SJCRH30 (cell line): ENCODE data around the gene VAMP2. TPM values are rescaled to one million over a fixed set of nuclear protein-coding genes. Genes with fewer than 3 reads are reported as not detected.

Experiments used
- DNase-seq, 2 experiments: peaks; one replicate each; pipeline ENCODE4 v3.0.0-alpha.2; 2015 to 2020
- H3K27ac ChIP-seq: fragments of 250-450 bp; sonication (Bioruptor Pico); 2 replicates; pipeline ENCODE4 v1.5.1; 2020; ENCODE audit warnings: mild to moderate bottlenecking, moderate library complexity
- H3K27me3 ChIP-seq: fragments of 250-450 bp; sonication (Bioruptor Pico); 2 replicates; pipeline ENCODE4 v1.5.1; 2020; ENCODE audit warnings: mild to moderate bottlenecking, moderate library complexity
- H3K36me3 ChIP-seq: fragments of 250-450 bp; sonication (Bioruptor Pico); 2 replicates; pipeline ENCODE4 v1.5.1; 2020; ENCODE audit warnings: mild to moderate bottlenecking, moderate library complexity
- H3K4me1 ChIP-seq: fragments of 250-450 bp; sonication (Bioruptor Pico); 2 replicates; pipeline ENCODE4 v1.5.1; 2020; ENCODE audit warnings: mild to moderate bottlenecking, moderate library complexity
- H3K4me3 ChIP-seq: fragments of 250-450 bp; sonication (Bioruptor Pico); 2 replicates; pipeline ENCODE4 v1.5.1; 2020; ENCODE audit warnings: mild to moderate bottlenecking, moderate library complexity
- H3K9me3 ChIP-seq: fragments of 250-450 bp; sonication (Bioruptor Pico); replicated peaks from 2 replicates; pipeline ENCODE4 v1.5.1; 2020; ENCODE audit warnings: mild to moderate bottlenecking, moderate library complexity
- total RNA-seq: library from RNA; depleted of rRNA; stranded (reverse); fragments of >200 nt; shearing (Covaris generic); gene quantifications from 2 replicates; pipeline ENCODE4 v1.2.3, GENCODE V29; 2014

Gene VAMP2
- total RNA-seq, 1 experiment from 2014 or later = 7.9 TPM

GRCh38 chr17:8163978-8164814 lies 1.4 kb upstream of the VAMP2 start:
- H3K36me3 ChIP-seq = peaks cover 3% of the 10 kb centered on the region; the same call in 1 of the 2 replicates
- no peaks in the 10 kb centered on the region for H3K27me3 ChIP-seq
- peak overlapping the region; percentile 76; the same call in 1 of the 2 replicates for H3K27ac ChIP-seq
- peak; percentile 50 to 64 for DNase-seq
- H3K9me3 ChIP-seq = no peaks in the 10 kb centered on the region
- peak overlapping the region; percentile 94 for H3K4me3 ChIP-seq
- H3K4me1 ChIP-seq = peaks cover 8% of the 10 kb centered on the region; the same call in 1 of the 2 replicates

DNA sequence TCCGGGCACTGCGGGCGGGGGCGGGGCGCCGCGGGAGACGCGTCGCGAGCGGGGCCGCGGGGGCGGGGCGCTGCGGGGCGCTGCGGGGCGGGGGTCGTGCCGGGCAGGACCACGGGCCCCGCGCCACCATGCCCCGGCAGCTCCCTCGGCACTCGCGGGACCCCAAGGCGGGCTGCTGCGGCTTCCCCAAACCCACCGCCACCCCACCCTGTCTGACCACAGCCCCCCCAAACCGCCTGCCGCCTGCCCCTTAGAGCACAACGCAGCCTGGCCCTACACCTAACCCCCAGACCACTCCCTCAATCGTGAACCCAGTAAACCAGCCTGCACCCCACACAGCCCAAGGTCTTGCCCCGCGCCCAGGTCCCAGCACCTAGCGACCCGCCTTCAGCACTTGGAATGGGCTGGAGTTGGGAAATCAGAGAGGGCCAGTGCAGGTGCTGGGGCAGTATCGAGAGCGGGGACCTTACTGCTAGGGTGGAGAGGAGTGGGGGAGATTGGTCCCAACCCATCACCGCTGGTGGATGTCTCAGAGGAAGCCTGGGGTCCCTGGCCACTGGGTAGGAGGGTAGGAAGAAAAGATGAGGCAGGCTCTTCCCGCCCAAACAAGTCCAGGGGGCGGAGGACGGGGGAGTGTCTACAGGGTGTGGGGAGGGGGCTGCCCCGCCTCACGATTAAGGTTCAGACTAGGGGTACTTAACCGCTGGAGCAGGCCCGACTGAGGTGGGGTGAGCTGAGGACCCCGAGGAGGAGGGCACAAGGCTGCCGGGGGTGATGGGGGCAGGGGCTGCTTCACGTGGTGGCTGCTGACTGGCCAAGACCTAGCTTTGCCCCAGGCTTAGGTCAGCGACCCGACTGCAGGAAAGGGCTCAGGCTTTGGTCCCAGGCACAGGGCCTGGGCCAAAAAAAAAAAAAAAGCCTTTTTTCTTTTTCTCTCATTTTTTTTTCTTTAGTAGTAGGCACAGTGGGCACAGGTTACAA lies 539 bp upstream of the VAMP2 start:
- H3K27ac ChIP-seq = peak overlapping the region; percentile 76
- peaks cover 5% of the 10 kb centered on the region; the same call in 1 of the 2 replicates for H3K36me3 ChIP-seq
- H3K27me3 ChIP-seq = no peaks in the 10 kb centered on the region
- DNase-seq = peak; percentile 22 to 39
- H3K4me1 ChIP-seq = peaks cover 8% of the 10 kb centered on the region; the same call in 1 of the 2 replicates
- no peaks in the 10 kb centered on the region for H3K9me3 ChIP-seq
- peak overlapping the region; percentile 94 for H3K4me3 ChIP-seq

GRCh38 chr17:8161289-8162232 lies 1.2 kb downstream of the VAMP2 start:
- H3K36me3 ChIP-seq = peaks cover 7% of the 10 kb centered on the region; the same call in 1 of the 2 replicates
- H3K27ac ChIP-seq = no peak overlapping the region
- no peaks in the 10 kb centered on the region for H3K9me3 ChIP-seq
- H3K4me1 ChIP-seq = peaks cover 8% of the 10 kb centered on the region; the same call in 1 of the 2 replicates
- peak overlapping the region; percentile 94 for H3K4me3 ChIP-seq
- H3K27me3 ChIP-seq = no peaks in the 10 kb centered on the region
- no peak for DNase-seq

DNA sequence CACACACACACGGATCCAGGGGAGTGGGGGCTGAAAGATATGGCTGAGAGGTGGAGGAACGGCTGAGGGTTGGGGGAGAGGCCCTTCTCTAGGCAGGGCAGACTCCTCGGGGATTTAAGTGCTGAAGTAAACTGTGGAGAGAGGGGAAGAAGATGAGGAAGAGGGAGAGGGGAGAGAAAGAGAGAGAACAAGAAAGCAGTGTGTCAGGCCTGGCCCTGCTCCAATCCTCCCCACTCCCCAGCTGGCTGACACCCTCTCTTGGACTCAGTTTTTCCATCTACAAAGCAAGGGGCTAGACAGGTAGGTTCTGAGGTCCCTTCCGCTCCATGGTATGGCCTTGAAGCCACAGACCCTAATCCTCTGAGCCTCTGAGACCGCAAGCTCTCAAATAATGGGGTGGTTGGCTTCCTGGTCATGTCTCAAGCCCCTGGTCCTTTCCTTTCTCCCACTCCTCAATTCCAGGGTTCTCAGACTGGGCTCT lies 2.0 kb downstream of the VAMP2 start:
- no peaks in the 10 kb centered on the region for H3K27me3 ChIP-seq
- DNase-seq = no peak
- H3K9me3 ChIP-seq = no peaks in the 10 kb centered on the region
- H3K36me3 ChIP-seq = peaks cover 7% of the 10 kb centered on the region; the same call in 1 of the 2 replicates
- H3K4me3 ChIP-seq = no peak overlapping the region
- peaks cover 8% of the 10 kb centered on the region; the same call in 1 of the 2 replicates for H3K4me1 ChIP-seq
- H3K27ac ChIP-seq = no peak overlapping the region

DNA sequence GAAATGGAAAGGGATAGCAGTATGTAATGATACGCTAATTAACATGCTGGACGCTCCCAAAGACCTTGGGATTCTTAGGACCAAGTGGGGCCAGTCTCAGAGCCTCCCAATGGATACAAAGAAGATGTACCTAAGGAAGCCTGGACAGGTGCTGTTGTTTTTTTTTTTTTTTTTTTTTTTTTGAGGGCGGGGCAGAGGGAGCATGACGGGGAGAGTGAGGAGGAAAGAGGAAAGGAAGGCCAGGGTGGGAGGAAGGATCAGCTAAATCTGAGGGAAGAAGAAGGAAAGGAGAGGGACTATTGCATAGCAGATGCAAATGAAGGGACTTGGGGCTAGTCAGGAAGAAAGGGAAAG lies 2.5 kb downstream of the VAMP2 start:
- Histone ChIP-seq H3K4me1 (peaks cover 8% of the 10 kb centered on the region; the same call in 1 of the 2 replicates), H3K4me3 (no peak overlapping the region), H3K9me3 (no peaks in the 10 kb centered on the region), H3K27ac (no peak overlapping the region), H3K36me3 (peaks cover 7% of the 10 kb centered on the region; the same call in 1 of the 2 replicates), H3K27me3 (no peaks in the 10 kb centered on the region)
- no peak for DNase-seq

DNA sequence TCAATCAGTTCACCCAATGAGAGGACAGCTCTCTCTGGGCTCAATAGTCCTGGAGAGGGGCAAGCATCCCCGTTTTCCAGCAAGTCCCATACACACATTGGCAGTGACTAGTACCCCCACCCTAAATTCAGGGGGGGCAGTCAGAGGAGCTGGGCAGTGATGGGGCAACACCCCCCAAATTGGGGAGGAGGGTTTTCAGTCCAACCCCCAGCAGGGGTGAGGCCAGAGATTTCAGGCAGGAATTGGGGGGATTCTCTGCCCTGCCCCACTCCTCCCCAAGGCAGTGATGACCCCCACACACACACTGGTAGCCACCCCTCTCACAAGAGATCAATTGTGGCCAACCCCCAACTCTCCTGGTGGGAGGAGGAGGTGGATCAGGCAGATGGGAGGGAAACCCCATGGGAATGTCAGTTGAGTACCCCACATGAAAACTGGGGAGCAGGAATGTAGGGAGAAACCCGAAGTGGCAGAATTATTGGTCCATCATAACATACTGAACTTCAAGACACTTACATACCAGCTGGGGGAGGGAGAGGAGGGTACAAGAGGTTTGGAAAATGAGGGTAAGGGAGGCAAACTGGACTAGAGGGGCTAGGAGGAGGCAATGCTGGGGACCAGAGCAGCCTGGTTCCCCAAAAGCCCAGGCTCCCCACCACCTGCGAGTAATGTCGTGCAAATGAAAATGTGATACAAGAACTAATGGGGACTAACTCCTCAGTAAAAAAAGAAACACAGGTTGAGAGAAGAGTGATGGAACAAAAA lies 3.1 kb downstream of the VAMP2 start:
- DNase-seq = no peak
- Histone ChIP-seq H3K4me3 (no peak overlapping the region), H3K27me3 (no peaks in the 10 kb centered on the region), H3K4me1 (peaks cover 12% of the 10 kb centered on the region), H3K36me3 (peaks cover 7% of the 10 kb centered on the region; the same call in 1 of the 2 replicates), H3K9me3 (no peaks in the 10 kb centered on the region), H3K27ac (no peak overlapping the region)

GRCh38 chr17:8159032-8159400 lies 3.7 kb downstream of the VAMP2 start:
- H3K4me1 ChIP-seq = peaks cover 10% of the 10 kb centered on the region
- H3K4me3 ChIP-seq = no peak overlapping the region
- DNase-seq = no peak
- peaks cover 7% of the 10 kb centered on the region; the same call in 1 of the 2 replicates for H3K36me3 ChIP-seq
- no peaks in the 10 kb centered on the region for H3K27me3 ChIP-seq
- H3K27ac ChIP-seq = no peak overlapping the region
- no peaks in the 10 kb centered on the region for H3K9me3 ChIP-seq

DNA sequence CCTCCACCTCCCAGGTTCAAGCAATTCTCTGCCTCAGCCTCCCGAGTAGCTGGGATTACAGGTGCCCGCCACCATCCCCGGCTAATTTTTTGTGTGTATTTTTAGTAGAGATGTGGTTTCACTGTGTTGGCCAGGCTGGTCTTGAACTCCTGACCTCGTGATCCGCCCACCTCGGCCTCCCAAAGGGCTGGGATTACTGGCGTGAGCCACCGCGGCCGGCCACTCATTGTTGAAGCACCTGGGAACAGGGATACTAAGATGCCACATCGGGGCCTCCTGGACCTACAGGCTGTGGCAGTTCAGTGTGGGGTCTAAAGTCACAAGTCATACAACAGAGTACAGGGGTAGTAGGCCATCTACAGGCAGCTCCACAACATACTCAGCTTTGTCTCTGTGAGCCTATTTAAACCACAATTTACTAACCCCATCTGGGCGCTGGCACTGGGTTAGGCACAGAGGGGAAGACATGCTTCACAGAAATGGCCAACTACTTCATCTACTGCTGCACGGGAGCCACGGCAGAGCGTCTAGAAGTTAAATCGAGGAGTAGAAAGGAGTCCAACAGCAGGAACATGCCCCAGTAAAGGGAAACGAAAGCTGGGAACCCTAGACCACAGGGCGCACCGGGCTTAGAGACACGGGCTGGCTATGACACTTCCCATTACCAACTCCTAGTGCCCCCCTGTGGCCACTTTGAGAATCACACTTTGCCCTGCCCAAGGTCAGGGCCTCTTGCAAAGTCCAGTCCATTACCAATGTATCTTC lies 4.3 kb downstream of the VAMP2 start:
- H3K36me3 ChIP-seq = peaks cover 7% of the 10 kb centered on the region; the same call in 1 of the 2 replicates
- no peak overlapping the region for H3K4me3 ChIP-seq
- DNase-seq = peak; percentile 79 to 86
- H3K27ac ChIP-seq = no peak overlapping the region
- H3K9me3 ChIP-seq = no peaks in the 10 kb centered on the region
- peaks cover 7% of the 10 kb centered on the region for H3K4me1 ChIP-seq
- H3K27me3 ChIP-seq = no peaks in the 10 kb centered on the region

- DNase-seq = peak; percentile 97
- peaks cover 7% of the 10 kb centered on the region; the same call in 1 of the 2 replicates for H3K36me3 ChIP-seq
- H3K27ac ChIP-seq = peak overlapping the region; percentile 67
- peaks cover 17% of the 10 kb centered on the region for H3K4me1 ChIP-seq
- no peaks in the 10 kb centered on the region for H3K9me3 ChIP-seq
- peak overlapping the region; percentile 54 for H3K4me3 ChIP-seq
- H3K27me3 ChIP-seq = no peaks in the 10 kb centered on the region
Observed at GRCh38 chr17:8156246-8156992, 6.3 kb downstream of the VAMP2 start.

DNA sequence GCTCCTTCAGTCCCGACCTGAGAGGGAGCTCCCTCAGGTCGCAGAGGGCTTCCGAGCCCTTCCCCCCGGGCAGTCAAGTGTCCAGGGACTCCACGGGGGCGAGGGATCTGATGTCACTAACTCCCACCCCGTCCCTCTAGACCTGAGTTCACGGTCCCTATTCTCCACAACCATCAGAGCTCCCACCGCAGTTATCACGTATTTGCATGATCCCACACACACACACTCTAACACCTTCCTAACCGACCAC lies 6.8 kb downstream of the VAMP2 start:
- H3K4me1 ChIP-seq = peaks cover 17% of the 10 kb centered on the region

GRCh38 chr17:8155231-8155995 lies 7.3 kb downstream of the VAMP2 start:
- H3K4me3 ChIP-seq = peak overlapping the region; percentile 54
- no peaks in the 10 kb centered on the region for H3K9me3 ChIP-seq
- H3K36me3 ChIP-seq = peaks cover 4% of the 10 kb centered on the region; the same call in 1 of the 2 replicates
- DNase-seq = no peak
- H3K4me1 ChIP-seq = peaks cover 22% of the 10 kb centered on the region
- H3K27ac ChIP-seq = no peak overlapping the region
- H3K27me3 ChIP-seq = no peaks in the 10 kb centered on the region

More for the DNA sequence above, 6.8 kb downstream of the VAMP2 start:
- H3K4me3 ChIP-seq = peak overlapping the region; percentile 54
- 0 out of 2 replicates have a peak overlapping the region, but pooled peaks have one; percentile 5 for H3K27ac ChIP-seq
- H3K27me3 ChIP-seq = no peaks in the 10 kb centered on the region
- no peak for DNase-seq
- no peaks in the 10 kb centered on the region for H3K9me3 ChIP-seq
- H3K36me3 ChIP-seq = peaks cover 4% of the 10 kb centered on the region; the same call in 1 of the 2 replicates
